Testis (tissue), 3 donors: ENCODE data around the gene CEMIP. TPM values are rescaled to one million over a fixed set of nuclear protein-coding genes. Genes with fewer than 3 reads are reported as not detected.
"Not testable (repeated sequence)": the region's sequence is repeated elsewhere in the genome, so short reads cannot be mapped to it uniquely, and the experiment has no call there.

Experiments used
- DNase-seq: peaks from one replicate; pipeline ENCODE4 v3.0.0-alpha.2; 2019
- H3K27ac ChIP-seq, 2 donors: fragments of 200-600 bp; sonication (generic); one replicate each; pipeline ENCODE4 v1.5.1; 2019
- H3K27me3 ChIP-seq: fragments of 200-600 bp; sonication (generic); one replicate; pipeline ENCODE4 v1.5.1; 2019
- H3K36me3 ChIP-seq: fragments of 200-600 bp; sonication (generic); one replicate; pipeline ENCODE4 v1.5.1; 2017; ENCODE audit warnings: low read depth; ENCODE audit errors: missing control alignments
- H3K4me1 ChIP-seq: fragments of 200-600 bp; sonication (generic); one replicate; pipeline ENCODE4 v1.5.1; 2019
- H3K4me3 ChIP-seq, 2 donors: fragments of 200-600 bp; sonication (generic); one replicate each; pipeline ENCODE4 v1.5.1; 2017 to 2019
- H3K9me3 ChIP-seq: fragments of 200-600 bp; sonication (generic); one replicate; pipeline ENCODE4 v1.5.1; 2017
- CTCF ChIP-seq, 3 experiments: fragments of 450-650 bp in 2 of 3; fragments of 200-600 bp in 1 of 3; sonication (generic) in 1 of 3; IDR thresholded peaks; one replicate each; pipeline ENCODE4 v1.5.1; 2016 to 2019; ENCODE audit warnings: antibody characterized with exemption in 3 of 3, mild to moderate bottlenecking in 2 of 3, moderate library complexity in 1 of 3
- POLR2A ChIP-seq: fragments of 450-650 bp; IDR thresholded peaks from one replicate; pipeline ENCODE4 v1.6.1; 2017; ENCODE audit warnings: antibody characterized with exemption, mild to moderate bottlenecking, moderate library complexity
- whole genome bisulfite sequencing, 2 donors: methylation state at CpG; one replicate each; pipeline ENCODE4 v1.1.5; 2018; 5-methylcytosine and 5-hydroxymethylcytosine counted together
- intact Hi-C: fragments of 100-400 bp; cut with DNase I; formaldehyde crosslinking; loops from one replicate; pipeline ENCODE4 v1.15.1; 2023; ENCODE audit warnings: low total_unique reads
- polyA plus RNA-seq: library from polyadenylated mRNA; stranded (reverse); fragments of 350-450 nt; fragmentation: Illumina TruSeq; extraction: RNeasy Lipid Tissue Mini Kit (QIAGEN cat#74804); gene quantifications from one replicate; pipeline ENCODE4 v1.2.3, GENCODE V29; 2014; ENCODE audit warnings: low read depth, low replicate concordance; ENCODE audit not compliant: insufficient read depth
- total RNA-seq, 2 donors: library from RNA; depleted of rRNA; stranded (reverse); fragments of >200 nt; gene quantifications; one replicate each; pipeline ENCODE4 v1.2.3, GENCODE V29; 2016

Gene CEMIP
- total and polyA plus RNA-seq, 3 donors from 2014 or later: 7.5 to 21.5 (median 8.3) TPM

- no peak for TF ChIP-seq CTCF (IDR thresholded peaks at IDR 0.05)
- no peak for TF ChIP-seq POLR2A
- Histone ChIP-seq H3K9me3 (no peaks in the 10 kb centered on the region), H3K4me1 (no peaks in the 10 kb centered on the region), H3K4me3 (no peak overlapping the region), H3K36me3 (no peaks in the 10 kb centered on the region), H3K27ac (no peak overlapping the region), H3K27me3 (no peaks in the 10 kb centered on the region)
- intact Hi-C loops: loop anchor here (10.0 kb wide), 1 partner anchor 168 kb away; no protein-coding TSS in a partner anchor
- WGBS, 2 donors: 93 to 94% methylated on average over 12 of the region's 12 CpGs
- no peak for DNase-seq
These were observed 174.1 kb downstream of the CEMIP start for GRCh38 chr15:80953001-80953952.

GRCh38 chr15:80953953-80954778 lies 175.0 kb downstream of the CEMIP start:
- no peak for TF ChIP-seq POLR2A
- intact Hi-C loops: loop anchor here (10.0 kb wide), 1 partner anchor 169 kb away; no protein-coding TSS in a partner anchor
- WGBS, 2 donors: 94 to 98% methylated on average over 9 of the region's 9 CpGs
- Histone ChIP-seq H3K4me3 (no peak overlapping the region), H3K9me3 (no peaks in the 10 kb centered on the region), H3K27me3 (no peaks in the 10 kb centered on the region), H3K4me1 (no peaks in the 10 kb centered on the region), H3K27ac (no peak overlapping the region), H3K36me3 (no peaks in the 10 kb centered on the region)
- DNase-seq: no peak

- not testable (repeated sequence) for H3K36me3 ChIP-seq, H3K4me3 ChIP-seq, DNase-seq, H3K27me3 ChIP-seq, H3K4me1 ChIP-seq, H3K27ac ChIP-seq, H3K9me3 ChIP-seq
- intact Hi-C loops: loop anchor here (10.0 kb wide), 1 partner anchor 171 kb away; no protein-coding TSS in a partner anchor
- 90 to 95% methylated on average over 19 of the region's 19 CpGs for WGBS, 2 donors
These were observed 176.6 kb downstream of the CEMIP start for GRCh38 chr15:80955571-80956452.

- H3K4me1 ChIP-seq: no peaks in the 10 kb centered on the region
- no peak for DNase-seq
- intact Hi-C loops: loop anchor here (10.0 kb wide), 1 partner anchor 173 kb away; no protein-coding TSS in a partner anchor
- 88 to 89% methylated on average over 2 of the region's 2 CpGs for WGBS, 2 donors
- no peak overlapping the region for H3K4me3 ChIP-seq
- H3K9me3 ChIP-seq: no peaks in the 10 kb centered on the region
- H3K27me3 ChIP-seq: no peaks in the 10 kb centered on the region
- TF ChIP-seq CTCF (IDR thresholded peaks at IDR 0.05) (no peak), POLR2A (no peak)
- no peak overlapping the region for H3K27ac ChIP-seq
- no peaks in the 10 kb centered on the region for H3K36me3 ChIP-seq
These were observed 178.4 kb downstream of the CEMIP start for GRCh38 chr15:80957556-80957955.

GRCh38 chr15:80957976-80958375 lies 178.8 kb downstream of the CEMIP start:
- WGBS, 2 donors: 93 to 100% methylated on average over 2 of the region's 2 CpGs

More at GRCh38 chr15:80957976-80958375, 178.8 kb downstream of the CEMIP start:
- intact Hi-C loops: loop anchor here (10.0 kb wide), 1 partner anchor 173 kb away; no protein-coding TSS in a partner anchor
- no peaks in the 10 kb centered on the region for H3K27me3 ChIP-seq
- H3K27ac ChIP-seq: no peak overlapping the region
- no peak for DNase-seq
- no peak overlapping the region for H3K4me3 ChIP-seq
- no peaks in the 10 kb centered on the region for H3K9me3 ChIP-seq
- H3K4me1 ChIP-seq: no peaks in the 10 kb centered on the region
- TF ChIP-seq CTCF (IDR thresholded peaks at IDR 0.05) (no peak), POLR2A (no peak)
- no peaks in the 10 kb centered on the region for H3K36me3 ChIP-seq
